GM18499 (cell line): ENCODE results near the gene ZMYND11.

Experiments used
- ATAC-seq: cut with Tn5 transposase; IDR thresholded peaks from one replicate; pipeline ENCODE4 v1.9.1; 2021; ENCODE audit warnings: moderate number of reproducible peaks; ENCODE audit not compliant: insufficient read depth, unreplicated experiment

Gene ZMYND11

GRCh38 chr10:135132-135600 lies at the start of gene ZMYND11:
ZMYND11 (plus strand) TSS chr10:135455; CDS start chr10:180013, 44,558 bp downstream.
- ATAC-seq: no peak

- no peak for ATAC-seq
Observed at GRCh38 chr10:86031-86430, 49.2 kb upstream of the ZMYND11 start.

GRCh38 chr10:87177-88080 lies 47.8 kb upstream of the ZMYND11 start:
- no peak for ATAC-seq

GRCh38 chr10:88253-88652 lies 47.0 kb upstream of the ZMYND11 start:
- ATAC-seq: no peak

GRCh38 chr10:89248-89647 lies 46.0 kb upstream of the ZMYND11 start:
- no peak for ATAC-seq

GRCh38 chr10:90161-90560 lies 45.1 kb upstream of the ZMYND11 start:
- no peak for ATAC-seq

- no peak for ATAC-seq
Observed at GRCh38 chr10:91313-91712, 43.9 kb upstream of the ZMYND11 start.

GRCh38 chr10:92153-92552 lies 43.1 kb upstream of the ZMYND11 start:
- ATAC-seq: no peak

GRCh38 chr10:92846-93245 lies 42.4 kb upstream of the ZMYND11 start:
- ATAC-seq: no peak

GRCh38 chr10:94613-95012 lies 40.6 kb upstream of the ZMYND11 start:
- no peak for ATAC-seq

GRCh38 chr10:95356-96115 lies 39.7 kb upstream of the ZMYND11 start:
- no peak for ATAC-seq

GRCh38 chr10:96466-96865 lies 38.8 kb upstream of the ZMYND11 start:
- no peak for ATAC-seq

GRCh38 chr10:104416-104815 lies 30.8 kb upstream of the ZMYND11 start:
- ATAC-seq: no peak

GRCh38 chr10:104862-105565 lies 30.2 kb upstream of the ZMYND11 start:
- no peak for ATAC-seq

GRCh38 chr10:105806-106205 lies 29.4 kb upstream of the ZMYND11 start:
- no peak for ATAC-seq

GRCh38 chr10:106740-107139 lies 28.5 kb upstream of the ZMYND11 start:
- ATAC-seq: no peak

GRCh38 chr10:112246-112645 lies 23.0 kb upstream of the ZMYND11 start:
- no peak for ATAC-seq

- no peak for ATAC-seq
Observed at GRCh38 chr10:124874-125273, 10.4 kb upstream of the ZMYND11 start.

- ATAC-seq: peak; percentile 55
Observed at GRCh38 chr10:127612-128432, 7.4 kb upstream of the ZMYND11 start.

- no peak for ATAC-seq
Observed at GRCh38 chr10:129810-130209, 5.4 kb upstream of the ZMYND11 start.
